OCI-LY7 (cell line): ENCODE results near the gene GALNT12.

Source experiments
- EZH2phosphoT487 ChIP-seq: fragments of 200-600 bp; sonication (generic); IDR thresholded peaks from 2 replicates; pipeline ENCODE4 v1.6.1; 2018; ENCODE audit warnings: low read depth, borderline replicate concordance, mild to moderate bottlenecking, mixed run types, antibody characterized with exemption, low read length, moderate library complexity, mixed read lengths
- TF ChIP-seq, protein P1 (sequence below): fragments of 200-600 bp; sonication (generic); conservative IDR thresholded peaks from 2 replicates; pipeline ENCODE4 v1.5.1; 2014; ENCODE audit warnings: mild to moderate bottlenecking, antibody characterized with exemption, low read length, moderate library complexity, mixed read lengths

DNA sequence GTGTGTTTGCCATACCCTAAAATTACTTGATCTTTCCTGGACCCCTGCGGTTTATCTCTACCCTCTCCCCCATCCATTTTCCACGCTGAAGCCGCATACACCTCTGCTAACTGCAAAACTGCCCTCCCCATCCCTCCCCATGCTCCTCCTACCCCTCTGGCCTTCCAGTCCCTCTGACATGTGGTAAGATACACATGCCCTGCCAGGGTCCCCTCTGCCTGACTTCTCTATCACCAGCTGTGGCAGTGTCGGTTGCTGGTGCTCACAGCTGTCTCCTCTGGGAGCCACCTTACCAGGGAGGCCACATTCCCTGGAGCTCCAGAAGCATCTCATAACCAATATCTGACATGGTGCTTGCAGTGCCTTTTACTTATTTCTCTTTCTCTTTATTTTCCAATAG lies 77.4 kb downstream of the GALNT12 start:
- no peak for TF ChIP-seq EZH2phosphoT487
- TF ChIP-seq, protein P1, sequence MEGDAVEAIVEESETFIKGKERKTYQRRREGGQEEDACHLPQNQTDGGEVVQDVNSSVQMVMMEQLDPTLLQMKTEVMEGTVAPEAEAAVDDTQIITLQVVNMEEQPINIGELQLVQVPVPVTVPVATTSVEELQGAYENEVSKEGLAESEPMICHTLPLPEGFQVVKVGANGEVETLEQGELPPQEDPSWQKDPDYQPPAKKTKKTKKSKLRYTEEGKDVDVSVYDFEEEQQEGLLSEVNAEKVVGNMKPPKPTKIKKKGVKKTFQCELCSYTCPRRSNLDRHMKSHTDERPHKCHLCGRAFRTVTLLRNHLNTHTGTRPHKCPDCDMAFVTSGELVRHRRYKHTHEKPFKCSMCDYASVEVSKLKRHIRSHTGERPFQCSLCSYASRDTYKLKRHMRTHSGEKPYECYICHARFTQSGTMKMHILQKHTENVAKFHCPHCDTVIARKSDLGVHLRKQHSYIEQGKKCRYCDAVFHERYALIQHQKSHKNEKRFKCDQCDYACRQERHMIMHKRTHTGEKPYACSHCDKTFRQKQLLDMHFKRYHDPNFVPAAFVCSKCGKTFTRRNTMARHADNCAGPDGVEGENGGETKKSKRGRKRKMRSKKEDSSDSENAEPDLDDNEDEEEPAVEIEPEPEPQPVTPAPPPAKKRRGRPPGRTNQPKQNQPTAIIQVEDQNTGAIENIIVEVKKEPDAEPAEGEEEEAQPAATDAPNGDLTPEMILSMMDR: no peak
